NCI-H2029 (cell line): ENCODE measurements around the gene RAD51B.

Experiments
- DNase-seq: peaks from one replicate; lab custom pipeline; 2025; lab: John Stamatoyannopoulos, UW

The RAD51B gene

GRCh38 chr14:68337279-68337678 is 517.7 kb downstream of the RAD51B start:
- DNase-seq, result no peak

DNA sequence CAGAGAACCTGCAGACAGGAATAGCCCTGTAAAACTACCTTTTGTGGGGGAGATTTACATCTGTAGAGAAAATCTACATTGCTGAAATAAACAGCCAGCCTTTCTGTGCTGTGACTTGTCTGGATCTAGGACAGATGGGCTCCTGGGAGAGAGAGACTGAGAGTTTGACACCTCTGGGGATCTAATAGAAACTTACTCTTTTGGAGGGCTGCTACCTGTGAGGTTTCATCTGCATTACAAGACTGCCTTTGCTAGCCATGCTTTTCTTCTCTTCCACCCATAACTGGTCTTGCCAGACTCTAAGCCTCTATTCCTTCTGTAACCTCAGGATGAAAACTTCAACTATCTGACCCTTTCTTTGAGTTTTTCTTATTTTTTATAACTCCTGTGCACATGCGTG is 520.7 kb downstream of the RAD51B start:
- no peak for DNase-seq

DNA sequence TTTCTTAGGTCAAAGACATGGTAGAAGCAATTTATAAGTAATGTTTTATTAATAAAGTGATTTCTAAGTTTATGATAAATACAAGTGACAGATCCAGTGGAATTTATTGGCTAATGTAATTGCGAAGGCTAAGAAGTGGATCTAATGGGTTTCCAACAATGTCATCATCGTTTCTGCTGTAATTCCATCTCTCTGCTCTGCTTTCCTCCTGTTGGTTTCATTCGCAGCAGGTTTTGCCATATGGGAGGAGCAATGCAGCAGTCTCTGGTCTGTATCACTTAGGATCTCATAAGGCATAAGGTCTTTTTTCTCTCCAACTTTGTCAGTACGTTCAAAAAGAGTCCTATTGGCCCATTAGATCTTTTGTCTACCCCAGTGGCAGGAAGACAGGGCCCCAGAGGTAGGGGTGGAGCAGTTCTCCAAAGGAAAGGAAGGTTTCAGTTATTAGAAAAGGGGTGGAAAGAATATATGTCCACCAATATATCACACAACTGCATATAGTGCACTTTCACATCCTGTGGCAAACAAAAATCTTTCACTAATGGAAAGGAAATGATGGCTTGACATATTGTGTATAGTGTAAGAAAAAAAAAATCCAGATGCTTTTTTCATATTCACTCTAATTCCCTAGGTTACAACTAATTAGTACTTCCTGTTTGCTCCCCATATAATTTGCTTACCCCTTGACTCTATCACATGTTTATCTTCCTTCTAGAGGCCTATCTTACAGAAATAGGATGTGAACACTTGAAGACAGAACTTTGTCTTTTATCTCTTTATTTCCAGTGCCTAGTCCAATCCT is 522.0 kb downstream of the RAD51B start:
- DNase-seq, result no peak

- DNase-seq, result no peak
These were observed 522.7 kb downstream of the RAD51B start for GRCh38 chr14:68342216-68342763.

- DNase-seq, result no peak
These were observed 524.0 kb downstream of the RAD51B start for GRCh38 chr14:68343534-68344118.

DNA sequence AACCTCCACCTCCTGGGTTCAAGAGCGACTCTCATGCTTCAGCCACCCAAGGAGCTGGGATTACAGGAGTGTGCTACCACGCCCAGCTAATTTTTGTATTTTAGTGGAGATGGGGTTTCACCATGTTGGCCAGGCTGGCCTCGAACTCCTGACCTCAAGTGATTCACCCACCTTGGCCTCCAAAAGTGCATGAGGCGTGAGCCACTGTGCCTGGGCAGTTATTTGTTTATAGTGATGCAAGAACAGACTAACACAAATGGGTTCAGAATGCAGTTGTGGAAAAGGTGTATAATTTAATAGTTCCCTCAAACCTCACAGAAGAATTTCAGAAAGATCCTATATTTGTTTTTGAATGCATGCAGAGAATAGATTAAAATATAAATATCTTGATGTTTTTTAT is 526.2 kb downstream of the RAD51B start:
- DNase-seq, result no peak

DNA sequence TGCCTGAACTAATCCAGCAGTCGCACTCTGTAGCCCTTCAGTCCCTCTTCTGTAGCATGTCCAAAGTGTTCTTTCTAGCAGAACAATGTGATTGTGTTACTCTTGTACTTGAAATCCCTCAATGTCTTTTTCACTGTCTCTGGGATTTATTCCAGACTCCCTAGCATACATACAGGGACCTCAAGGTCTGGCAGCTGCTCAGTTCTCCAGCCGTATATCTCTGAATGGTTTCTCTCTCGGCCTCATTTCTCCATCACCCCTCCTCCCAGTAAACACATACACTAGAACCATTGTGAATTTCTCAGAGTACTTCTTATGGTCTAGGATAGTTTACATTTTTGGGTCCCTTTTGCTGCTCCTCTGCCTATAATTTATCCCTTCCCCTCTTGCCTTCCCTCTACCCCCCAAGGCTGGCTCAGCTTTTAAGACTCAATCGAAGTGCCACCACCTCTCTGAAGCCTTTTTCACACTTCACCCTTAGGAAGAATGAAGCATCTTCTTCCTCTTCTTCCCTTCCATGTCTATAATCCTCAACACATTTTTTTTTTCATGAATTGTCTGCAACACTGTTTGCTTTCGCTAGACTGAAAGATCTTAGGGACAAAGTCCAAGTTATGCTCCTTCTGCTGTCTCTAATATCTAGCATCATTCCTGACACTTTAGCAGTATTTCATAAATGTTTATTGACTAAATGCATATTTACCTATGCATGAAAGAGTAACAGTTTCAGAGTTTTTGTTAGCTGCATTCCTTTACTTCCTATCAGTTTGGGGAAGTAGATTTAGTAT is 527.2 kb downstream of the RAD51B start:
- DNase-seq, result no peak

GRCh38 chr14:68349900-68350629 is 530.5 kb downstream of the RAD51B start:
- no peak for DNase-seq

DNA sequence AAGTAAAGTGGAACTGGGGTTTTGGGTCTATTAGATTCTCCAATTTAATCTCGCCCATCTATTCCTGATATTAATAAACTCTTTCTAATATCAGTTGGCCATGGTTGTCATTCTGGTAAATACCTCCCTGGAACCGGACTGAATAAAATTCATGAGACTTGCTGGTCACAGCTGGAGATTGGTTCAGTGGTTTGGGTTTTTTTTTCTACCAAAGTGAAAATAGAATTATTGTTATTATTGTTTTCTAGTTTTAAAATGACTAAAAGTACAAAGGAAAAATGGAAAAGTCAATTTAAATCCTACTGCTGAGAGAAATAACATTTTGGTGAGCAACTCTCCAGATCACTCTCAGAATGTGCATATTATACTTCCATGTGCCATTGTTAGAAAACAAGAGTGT is 535.8 kb downstream of the RAD51B start:
- no peak for DNase-seq

GRCh38 chr14:68357777-68358176 is 538.2 kb downstream of the RAD51B start:
- DNase-seq, result no peak

DNA sequence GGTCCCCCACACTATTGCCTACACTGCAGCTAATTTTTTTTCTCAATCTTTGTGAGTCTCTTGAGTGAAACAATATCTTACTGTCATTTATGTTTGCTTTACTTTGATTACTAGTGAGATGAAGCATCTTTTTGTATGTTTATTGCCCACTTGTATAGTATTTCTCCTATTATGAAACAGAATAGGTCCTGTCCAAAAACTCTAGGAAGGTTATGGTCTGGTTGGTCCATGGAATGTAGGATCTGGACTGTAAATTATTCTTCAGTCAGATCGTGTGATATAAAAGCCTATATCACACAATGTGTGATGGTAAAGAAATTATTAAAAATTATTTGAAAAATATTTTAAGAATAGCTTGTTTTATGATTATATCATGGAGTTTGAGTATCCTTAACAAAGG is 538.9 kb downstream of the RAD51B start:
- DNase-seq, result no peak

DNA sequence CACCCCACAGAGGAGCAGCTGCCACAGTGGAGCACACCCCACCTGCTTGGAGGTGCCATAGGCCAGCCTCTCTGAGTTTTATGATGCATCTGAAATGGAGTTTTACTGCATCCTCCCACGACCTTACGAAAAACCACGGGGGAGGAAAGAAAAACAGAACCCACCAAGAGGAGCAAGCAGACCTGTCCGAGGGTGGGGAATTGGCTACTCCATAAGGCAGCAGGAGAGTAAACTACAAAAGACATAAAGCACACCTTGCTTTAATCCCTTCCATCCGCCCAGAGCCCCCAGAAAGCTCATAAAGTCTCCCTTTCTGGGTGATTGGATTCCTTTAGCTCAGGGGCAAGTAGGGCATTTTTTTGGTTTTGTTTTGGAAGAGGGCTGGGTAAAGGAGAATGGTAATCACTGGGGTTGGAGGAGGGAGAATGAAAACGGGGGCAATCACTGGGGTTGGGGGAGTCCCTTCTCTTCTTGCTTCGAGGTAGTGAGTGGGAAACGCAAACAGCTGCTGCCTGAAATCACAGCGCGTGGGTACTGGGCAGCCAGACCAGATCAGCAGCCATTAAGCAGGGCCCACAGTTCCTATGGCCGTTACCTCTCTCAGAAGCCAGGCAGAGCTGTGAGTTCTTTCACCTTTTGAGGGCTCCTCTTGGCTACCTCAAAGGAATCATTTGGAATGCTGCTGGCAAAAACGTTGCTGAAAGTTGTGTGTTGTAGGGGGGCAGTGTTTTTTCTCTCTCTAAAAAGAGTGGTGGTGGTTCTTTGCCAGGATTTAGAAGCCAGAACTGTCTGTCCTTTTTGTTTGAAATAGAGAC is 539.6 kb downstream of the RAD51B start:
- no peak for DNase-seq

GRCh38 chr14:68359837-68360552 is 540.4 kb downstream of the RAD51B start:
- DNase-seq, result no peak

DNA sequence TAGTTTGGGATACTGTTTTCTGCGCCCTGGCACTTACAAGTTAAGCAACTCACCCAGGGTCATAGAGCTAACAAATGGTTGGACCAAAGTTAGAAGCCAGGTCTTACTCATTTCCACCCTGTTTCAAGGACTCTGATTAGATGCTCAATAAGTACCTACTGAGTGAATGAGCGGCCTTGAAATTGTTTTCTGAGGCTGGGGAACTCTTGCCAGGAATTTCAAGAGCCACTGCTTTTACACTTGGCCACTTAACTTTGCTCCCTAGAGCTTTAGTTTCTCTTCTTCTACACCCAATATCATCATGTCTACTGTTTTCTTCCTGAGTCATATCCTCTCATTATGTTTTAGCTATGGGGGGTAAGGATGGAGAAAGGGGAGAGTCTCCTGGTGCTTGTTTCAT is 541.7 kb downstream of the RAD51B start:
- no peak for DNase-seq

DNA sequence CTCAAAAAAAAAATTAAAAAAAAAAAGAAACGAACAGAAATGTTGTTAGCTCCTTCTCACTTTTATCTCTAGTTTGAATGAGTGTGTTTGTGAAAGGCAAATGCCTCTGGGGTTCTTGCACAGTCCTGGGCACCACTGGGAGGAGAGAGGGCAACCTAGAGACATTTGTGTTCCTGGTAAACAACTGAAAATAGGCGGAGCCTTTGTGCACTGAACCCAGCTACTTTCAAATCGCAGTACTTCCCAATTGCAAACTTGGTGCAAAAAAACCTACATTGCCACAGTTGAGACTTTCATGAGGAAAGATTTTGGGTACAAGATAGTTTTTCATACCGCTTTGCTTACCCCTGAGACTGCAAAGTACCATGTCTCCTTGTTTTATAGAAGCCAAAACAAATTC is 543.3 kb downstream of the RAD51B start:
- DNase-seq, result no peak

DNA sequence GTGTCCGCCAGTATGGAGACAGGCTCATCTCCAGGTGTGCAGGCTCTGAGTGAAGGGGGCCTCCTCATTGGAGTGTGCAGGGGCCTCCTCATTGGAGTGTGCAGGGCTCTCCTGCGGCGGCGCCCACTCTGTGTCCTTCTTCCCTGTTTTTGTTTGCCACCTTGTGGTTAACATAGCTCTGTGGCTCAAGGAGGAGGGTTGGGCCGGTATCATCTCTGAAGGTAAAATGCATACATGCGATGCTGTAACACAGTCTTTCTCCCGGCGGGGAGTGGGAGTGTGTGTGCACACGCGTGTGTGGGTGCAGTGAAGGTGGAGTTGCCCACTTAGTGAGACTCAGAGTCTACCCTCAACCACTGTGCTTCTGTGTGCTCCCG is 543.9 kb downstream of the RAD51B start:
- no peak for DNase-seq

GRCh38 chr14:68363843-68364767 is 544.5 kb downstream of the RAD51B start:
- no peak for DNase-seq

GRCh38 chr14:68364792-68365192 is 545.2 kb downstream of the RAD51B start:
- no peak for DNase-seq

DNA sequence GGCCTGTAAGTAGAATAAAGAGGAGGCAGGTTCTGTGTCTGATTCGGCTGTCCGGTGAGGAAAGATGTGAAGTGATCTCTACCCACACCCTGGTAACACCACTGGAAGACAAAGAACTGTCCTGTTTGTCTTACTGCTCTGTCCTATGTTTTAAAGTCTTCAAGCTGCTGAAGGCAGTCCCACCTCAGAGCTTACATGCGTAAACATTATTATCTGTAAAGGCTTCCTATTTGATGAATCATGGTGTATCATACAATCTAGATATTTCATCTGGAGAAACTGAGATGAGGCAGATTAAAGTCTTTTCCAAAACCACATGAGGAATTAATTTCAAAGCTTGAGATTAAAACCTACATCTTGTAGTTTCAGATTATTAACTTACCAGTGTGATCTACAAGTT is 545.6 kb downstream of the RAD51B start:
- no peak for DNase-seq

GRCh38 chr14:68366656-68367055 is 547.1 kb downstream of the RAD51B start:
- DNase-seq, result no peak
